ENCODE data around the gene DOCK2.

DOCK2 gene

GRCh38 chr5:169956126-169956525 is 319.1 kb downstream of the DOCK2 start:
- no peak for DNase-seq

- DNase-seq = no peak
Observed at GRCh38 chr5:169956756-169957155, 319.7 kb downstream of the DOCK2 start.

DNA sequence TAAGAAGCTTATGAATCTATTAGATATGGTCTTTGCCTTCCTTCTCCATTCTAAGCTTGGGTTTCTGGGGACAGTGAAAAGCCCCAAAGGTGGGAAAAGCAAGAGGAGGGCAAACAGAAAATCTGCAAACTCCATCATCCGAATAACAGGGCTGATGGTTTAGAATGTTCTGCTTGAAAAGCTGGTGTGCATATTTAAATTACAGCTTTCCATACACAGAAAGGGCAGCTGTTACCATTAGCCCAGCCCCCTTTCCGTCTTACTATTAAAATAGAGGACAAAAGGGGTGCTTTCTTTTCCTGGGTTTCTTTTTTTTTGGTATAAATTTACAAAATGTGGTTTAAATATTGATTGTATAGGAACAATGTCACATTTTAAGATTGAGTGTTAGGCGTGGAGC is 321.2 kb downstream of the DOCK2 start:
- no peak for DNase-seq

GRCh38 chr5:169960659-169961058 is 323.6 kb downstream of the DOCK2 start:
- DNase-seq = no peak

GRCh38 chr5:169964246-169964645 is 327.2 kb downstream of the DOCK2 start:
- no peak for DNase-seq

DNA sequence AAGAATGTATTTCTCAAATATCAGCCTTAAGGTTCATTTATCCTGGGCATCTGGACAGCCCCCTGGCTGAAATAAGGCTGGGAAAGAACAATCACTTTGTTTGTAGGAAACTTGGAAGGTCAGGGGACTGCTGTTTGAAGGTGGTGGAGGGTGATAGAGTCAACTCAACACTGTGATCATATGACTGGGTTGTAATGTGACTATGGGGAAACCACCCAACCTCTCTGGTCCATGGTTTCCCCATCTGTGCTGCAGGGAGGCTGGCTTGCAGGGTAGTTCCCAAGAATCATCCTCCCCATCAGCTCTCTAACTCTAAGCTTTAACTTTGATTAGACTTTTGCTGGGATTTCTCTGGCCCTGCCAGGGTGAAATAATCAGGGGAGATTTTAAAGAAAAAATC is 333.3 kb downstream of the DOCK2 start:
- DNase-seq = no peak

DNA sequence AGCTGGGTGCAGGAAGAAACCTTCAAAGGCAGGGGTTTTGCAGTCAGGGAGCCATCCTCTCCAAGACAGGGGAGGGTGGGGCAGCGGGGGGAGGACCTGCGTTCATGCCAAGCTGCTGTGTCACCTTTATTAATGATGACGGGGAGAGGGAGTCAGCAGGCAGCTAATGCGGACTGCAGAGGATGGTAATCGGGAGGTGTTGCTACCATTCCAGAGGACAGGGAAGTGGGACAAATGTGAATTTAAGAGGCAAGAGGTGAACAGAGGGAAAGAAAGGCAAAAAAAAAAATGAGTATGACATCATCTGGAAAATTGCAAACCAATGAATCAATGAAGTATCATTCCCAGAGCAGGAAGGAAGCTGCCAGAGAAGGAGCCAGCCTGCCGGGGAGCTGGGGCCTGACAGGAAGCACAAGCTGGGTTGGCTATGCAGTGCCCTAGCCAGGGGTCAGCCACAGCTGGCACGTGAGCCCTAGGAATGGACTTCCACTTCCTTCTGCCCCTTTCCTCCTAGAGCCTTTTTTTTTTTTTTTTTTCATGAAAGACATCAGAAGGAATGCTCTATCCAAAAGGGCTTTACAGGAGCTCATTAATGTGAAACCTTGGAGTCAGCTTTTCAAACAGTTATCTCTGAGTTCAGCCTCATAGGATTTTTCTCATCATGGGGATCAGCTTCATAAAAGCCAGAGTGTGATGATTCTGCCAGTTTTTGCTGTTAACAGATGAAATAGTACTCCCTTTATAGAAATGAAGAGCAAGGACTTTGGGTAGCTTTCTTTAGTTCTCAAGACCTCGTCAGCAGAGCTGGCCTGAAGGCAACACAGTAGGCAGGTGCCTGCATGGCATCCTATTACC is 334.1 kb downstream of the DOCK2 start:
- no peak for DNase-seq

- DNase-seq = no peak
Observed at GRCh38 chr5:169971780-169972179, 334.7 kb downstream of the DOCK2 start.

- no peak for DNase-seq
Observed at GRCh38 chr5:169973056-169973455, 336.0 kb downstream of the DOCK2 start.

DNA sequence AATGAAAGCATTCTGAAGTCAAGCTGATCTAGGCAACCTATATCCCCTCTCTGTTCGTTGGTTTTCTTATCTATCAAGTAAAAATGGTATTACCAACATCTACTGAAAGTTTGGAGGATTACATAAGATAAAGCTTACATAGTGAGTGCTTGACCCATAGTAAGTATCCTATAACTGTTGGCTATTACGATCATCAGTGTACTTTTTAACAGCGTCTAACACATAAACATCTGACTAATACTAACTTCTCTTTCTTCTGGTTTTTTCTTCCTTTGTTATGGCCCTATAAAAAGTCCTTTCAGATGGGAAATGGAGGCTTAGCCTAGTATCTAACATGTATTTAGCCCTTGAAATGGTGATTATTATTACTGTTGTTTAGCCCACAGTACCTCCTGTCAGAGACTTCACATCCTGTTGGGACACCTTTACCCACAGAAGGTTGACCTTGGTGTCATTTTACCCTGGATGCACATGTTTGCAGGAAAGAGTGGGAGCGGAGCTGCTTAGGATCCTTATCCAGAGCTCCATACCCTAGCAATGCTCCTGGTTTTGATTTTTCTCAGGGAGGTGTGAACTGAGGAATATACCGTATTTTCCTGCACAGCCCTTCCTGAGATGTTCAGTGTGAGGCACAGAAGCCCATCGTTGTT is 337.2 kb downstream of the DOCK2 start:
- no peak for DNase-seq

DNA sequence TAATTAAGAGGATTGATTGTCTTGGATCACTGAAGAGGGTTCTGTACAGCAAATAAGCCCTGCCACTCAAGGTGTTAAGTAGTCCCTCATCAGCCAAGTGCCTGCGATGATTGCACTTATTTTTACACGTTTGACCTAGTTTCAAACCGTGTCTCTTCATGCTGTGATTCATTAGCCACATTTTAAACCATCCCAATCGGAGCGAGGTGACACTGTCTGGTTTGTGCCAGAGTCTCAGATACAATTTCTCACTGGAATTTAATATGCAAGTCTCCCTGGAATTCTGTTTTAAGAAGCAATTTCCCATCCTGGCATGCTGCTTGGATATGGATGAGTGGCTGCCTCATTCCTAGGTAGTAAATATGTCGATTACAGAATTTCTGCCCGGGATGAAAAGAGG is 341.6 kb downstream of the DOCK2 start:
- DNase-seq = no peak

- no peak for DNase-seq
Observed at GRCh38 chr5:169979871-169980270, 342.8 kb downstream of the DOCK2 start.

- DNase-seq = no peak
Observed at GRCh38 chr5:169980418-169981053, 343.5 kb downstream of the DOCK2 start, which contains the start of gene INSYN2B. Gene INSYN2B (minus strand): TSS chr5:169980495. CDS start chr5:169883898, 96,597 bp downstream.

DNA sequence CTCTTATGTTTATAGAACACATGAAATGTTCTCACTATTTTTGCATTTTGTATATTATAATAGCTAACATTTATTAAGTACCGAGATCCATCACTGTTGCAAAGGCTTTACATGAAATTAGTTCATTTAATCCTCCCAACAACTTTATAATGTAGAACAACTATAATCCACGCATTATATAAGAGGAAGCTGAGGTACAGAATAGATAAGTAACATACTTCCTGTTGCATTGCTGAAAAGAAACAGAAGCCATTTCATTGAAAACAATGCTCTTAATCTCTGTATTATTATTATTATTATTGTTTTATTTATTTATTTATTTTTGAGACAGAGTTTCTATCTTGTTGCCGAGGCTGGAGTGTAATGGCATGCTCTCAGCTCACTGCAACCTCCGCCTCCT is 351.1 kb downstream of the DOCK2 start:
- no peak for DNase-seq

- DNase-seq = no peak
Observed at GRCh38 chr5:169988947-169989346, 351.9 kb downstream of the DOCK2 start.

- DNase-seq = no peak
Observed at GRCh38 chr5:169989365-169989764, 352.3 kb downstream of the DOCK2 start.

GRCh38 chr5:169991115-169991869 is 354.2 kb downstream of the DOCK2 start:
- no peak for DNase-seq

DNA sequence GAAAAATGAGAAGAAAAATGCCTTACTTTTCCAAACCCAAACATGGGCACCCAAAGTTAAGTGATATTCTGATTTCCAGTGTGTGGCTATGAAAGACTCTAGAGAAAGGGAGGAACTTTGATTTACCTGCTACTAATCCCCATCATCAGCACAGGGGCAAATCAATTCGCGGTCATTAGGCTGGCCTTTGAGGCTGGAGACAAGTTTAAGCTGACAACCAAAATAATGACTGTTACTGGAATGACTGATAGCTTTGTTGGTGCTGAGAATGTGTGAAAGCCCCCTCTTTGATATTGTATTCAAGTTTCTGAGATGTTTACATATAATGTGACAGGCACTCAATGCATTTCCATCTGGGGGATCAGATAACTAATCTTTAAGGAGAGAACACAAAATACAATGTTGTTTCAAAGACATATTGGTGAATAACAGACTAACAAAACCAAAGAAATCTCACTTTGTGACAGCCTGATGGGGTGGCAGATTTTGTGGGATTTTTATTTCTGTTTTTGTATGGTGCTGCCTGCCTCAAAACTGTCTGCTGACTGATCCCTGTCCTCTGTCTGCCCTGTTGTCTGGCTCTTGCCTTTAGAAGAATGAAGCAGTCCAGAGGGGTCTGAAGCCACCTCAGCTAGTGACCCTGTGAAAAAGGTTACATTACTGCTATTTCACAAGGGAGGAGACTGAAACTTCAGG is 355.9 kb downstream of the DOCK2 start:
- no peak for DNase-seq

DNA sequence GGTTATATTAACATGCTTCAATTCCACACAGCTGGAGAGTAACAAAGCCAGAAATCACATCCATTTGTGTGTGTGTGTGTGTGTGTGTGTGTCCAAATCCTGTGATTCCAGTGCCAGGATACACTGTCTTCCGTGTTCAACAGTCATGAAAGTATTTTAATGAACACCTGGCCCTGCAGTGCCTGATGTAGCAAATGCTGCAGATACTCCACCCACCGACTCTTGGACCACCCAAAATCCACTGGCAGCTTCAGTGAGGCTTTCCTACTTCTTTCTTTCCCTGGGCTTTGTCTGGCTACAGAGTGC is 356.4 kb downstream of the DOCK2 start:
- no peak for DNase-seq

GRCh38 chr5:169997798-169998197 is 360.7 kb downstream of the DOCK2 start:
- no peak for DNase-seq

DNA sequence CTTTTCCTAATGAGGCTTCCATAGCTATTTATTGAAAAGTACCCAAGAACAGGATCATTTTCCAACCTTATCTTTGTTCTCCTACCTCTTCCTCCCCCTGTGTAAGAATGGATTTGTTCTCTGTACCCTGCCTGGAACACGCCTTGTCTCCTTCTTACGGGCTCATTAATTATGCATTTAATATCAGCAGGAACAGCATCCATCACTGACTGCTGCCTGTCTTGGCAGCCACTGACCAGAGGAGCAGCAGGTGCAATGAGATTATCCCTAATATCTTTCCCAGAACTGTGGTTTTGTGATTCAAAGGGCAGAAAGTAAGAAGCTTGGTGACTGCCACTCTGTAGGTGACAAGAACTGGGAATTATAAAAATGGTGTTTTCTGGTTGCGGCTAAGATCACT is 362.5 kb downstream of the DOCK2 start:
- no peak for DNase-seq

GRCh38 chr5:170000155-170000554 is 363.1 kb downstream of the DOCK2 start:
- DNase-seq = no peak

DNA sequence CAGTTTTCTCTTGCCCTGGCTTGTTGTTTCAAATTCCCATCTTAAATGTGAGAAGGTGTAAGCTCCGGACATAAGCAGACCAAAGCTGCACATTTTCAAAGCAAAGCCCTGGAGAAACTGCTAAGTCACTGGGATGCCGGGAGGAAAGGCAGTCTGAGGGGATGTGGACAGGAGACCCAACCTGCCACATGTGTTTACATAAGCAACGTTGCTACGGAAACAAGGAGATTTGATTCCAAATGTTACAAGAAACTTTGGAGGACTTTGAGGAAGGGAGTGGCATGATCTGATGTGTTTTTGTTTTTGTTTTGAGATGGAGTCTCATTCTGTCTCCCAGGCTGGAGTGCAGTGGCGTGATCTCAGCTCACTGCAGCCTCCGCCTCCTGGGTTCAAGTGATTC is 368.9 kb downstream of the DOCK2 start:
- no peak for DNase-seq

Data from NCI-H2107 (cell line).